Myometrial cell (primary cell): ENCODE data around the gene REPIN1. TPM values are rescaled to one million over a fixed set of nuclear protein-coding genes. Genes with fewer than 3 reads are reported as not detected.

Experiments
- total RNA-seq: library from RNA; depleted of rRNA; stranded (reverse); fragments of >200 nt; gene quantifications from 2 replicates; pipeline ENCODE4 v1.2.3, GENCODE V29; 2015

Gene REPIN1
- total RNA-seq: 64.2 and 73.5 TPM in 2 replicates

GRCh38 chr7:150368096-150368883, at the start of gene REPIN1:
TSS of gene REPIN1 (plus strand) at chr7:150368822. CDS start at chr7:150369712, 890 bp downstream.

GRCh38 chr7:150322833-150323681, 45.6 kb upstream of the REPIN1 start, which contains the start of the genes ACTR3C and LRRC61:
TSS of gene ACTR3C (minus strand) at chr7:150323545. CDS start at chr7:150295296, 28,249 bp downstream.
TSS of gene LRRC61 (plus strand) at chr7:150323355. CDS start at chr7:150336862, 13,507 bp downstream.

DNA sequence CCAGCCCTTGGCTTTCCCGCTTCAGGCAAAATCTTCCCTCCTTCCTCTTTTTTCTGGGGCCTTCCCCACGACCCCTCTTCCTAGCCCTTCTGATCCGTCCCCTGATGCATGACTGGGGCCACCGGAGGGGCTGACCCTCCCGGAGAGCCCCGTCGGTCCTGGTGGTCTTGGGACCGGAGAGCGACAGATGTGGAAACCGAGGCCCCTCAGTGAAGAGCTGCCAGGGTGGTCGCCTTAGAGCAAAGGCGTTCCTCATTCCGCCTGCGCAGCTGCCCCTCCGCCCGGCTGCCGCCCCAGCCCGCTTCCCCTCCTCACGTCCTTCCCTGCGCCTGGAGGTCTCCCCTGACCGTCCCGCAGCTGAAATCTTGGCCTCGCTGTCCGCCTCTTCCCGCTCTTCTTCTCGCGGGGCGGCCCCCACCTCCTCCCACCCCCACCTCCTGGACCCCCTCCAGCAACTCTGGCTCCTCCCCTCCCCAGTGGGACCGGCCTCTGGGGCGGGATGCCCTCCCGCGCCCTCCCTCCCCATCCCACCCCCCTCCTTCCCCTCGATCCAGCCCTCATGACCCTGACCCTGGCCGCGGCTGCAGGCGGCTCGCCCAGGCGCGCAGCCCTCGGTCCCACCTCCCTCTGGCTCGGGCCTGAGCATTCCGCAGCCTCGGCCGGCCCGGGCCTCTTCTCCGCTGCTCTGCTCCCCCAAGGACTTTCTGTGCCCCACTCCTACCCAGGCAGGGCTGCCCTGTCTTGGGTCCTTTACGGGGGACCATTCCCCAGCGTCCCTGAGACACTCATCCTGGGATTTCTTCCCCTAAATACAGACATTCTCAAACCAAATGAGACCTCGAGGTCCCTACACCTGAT, 27.1 kb upstream of the REPIN1 start, which contains the start of gene RARRES2:
Gene RARRES2 (minus strand): TSS at position 367 of the 858 bp plus-strand sequence. CDS start 1,020 bp downstream, outside the sequence.

DNA sequence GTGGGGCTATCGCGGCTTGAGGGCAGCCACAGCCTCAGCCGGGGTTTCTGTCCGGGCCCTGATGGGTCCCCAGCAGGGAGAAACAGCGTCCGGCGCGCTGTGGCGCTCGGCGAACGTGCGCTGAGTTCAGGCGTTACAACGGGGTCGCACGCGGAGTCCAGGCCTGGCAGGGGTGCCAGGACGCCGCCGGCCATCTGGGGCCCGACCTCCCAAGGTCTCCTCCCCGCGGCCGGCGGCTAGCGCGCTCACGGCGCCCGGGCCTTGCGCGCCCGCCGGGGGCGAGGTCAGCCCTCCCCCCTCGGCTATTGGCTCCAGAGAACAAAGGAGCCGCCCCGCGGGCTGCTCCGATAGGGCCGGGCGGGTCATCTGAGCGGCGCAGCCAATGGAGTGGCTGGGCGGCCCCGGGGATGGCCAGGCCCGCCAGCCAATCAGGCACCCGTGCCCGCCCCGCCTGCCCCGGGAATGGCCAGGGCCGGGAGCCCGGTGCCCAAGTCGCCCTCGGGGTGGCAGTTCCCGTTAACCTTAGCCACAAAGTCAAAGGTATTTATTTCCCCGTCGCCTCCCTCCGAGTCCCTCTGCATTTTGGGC, 10.3 kb downstream of the REPIN1 start, which contains the start of gene ZNF775:
Gene ZNF775 (plus strand): TSS at position 478 of the 588 bp plus-strand sequence. CDS start 9,141 bp downstream, outside the sequence.

Other genes with a start within 250 kb of the REPIN1 start
- gene LRRC61, start 45.5 kb upstream of the REPIN1 start, total RNA-seq: 1.7 and 3.9 TPM in 2 replicates
- 4.6 TPM in 1 of 2 replicates, not detected in the other for gene ACTR3C, start 45.3 kb upstream of the REPIN1 start, total RNA-seq
- 0.86 and 4.8 TPM in 2 replicates for gene RARRES2, start 27.2 kb upstream of the REPIN1 start, total RNA-seq
- gene ZNF775, start 10.5 kb downstream of the REPIN1 start, total RNA-seq: 5.7 and 13.3 TPM in 2 replicates
- not detected in 2 replicates for gene GIMAP8, start 81.8 kb downstream of the REPIN1 start, total RNA-seq
- gene GIMAP7, start 146.1 kb downstream of the REPIN1 start, total RNA-seq: not detected in 2 replicates
- gene GIMAP4, start 198.6 kb downstream of the REPIN1 start, total RNA-seq: not detected in 2 replicates